Activated T-helper 1 cell treated with anti-CD3 and anti-CD28 coated beads, Interleukin-2, amount 50 U/mL, for 16 hours (primary cell): ENCODE results near the gene SRD5A2.

Experiments used
- DNase-seq, 2 donors: peaks; one replicate each; pipeline ENCODE4 v3.0.0-alpha.2; 2020; ENCODE audit warnings: low read depth in 1 of 2, low spot score in 1 of 2

The SRD5A2 gene

GRCh38 chr2:31580321-31581117 is at the start of gene SRD5A2:
SRD5A2 (minus strand) TSS chr2:31580938; CDS start chr2:31580900, 38 bp downstream.
- no peak for DNase-seq

- DNase-seq: no peak
Observed at GRCh38 chr2:31606509-31606908, 25.8 kb upstream of the SRD5A2 start.

GRCh38 chr2:31598694-31599093 is 18.0 kb upstream of the SRD5A2 start:
- no peak for DNase-seq

- DNase-seq: no peak
Observed at GRCh38 chr2:31586230-31586629, 5.5 kb upstream of the SRD5A2 start.

- DNase-seq: no peak
Observed at GRCh38 chr2:31581124-31581795, 522 bp upstream of the SRD5A2 start.

GRCh38 chr2:31579996-31580320 is 780 bp downstream of the SRD5A2 start:
- DNase-seq: no peak

- no peak for DNase-seq
Observed at GRCh38 chr2:31578316-31578715, 2.4 kb downstream of the SRD5A2 start.

- DNase-seq: no peak
Observed at GRCh38 chr2:31577143-31577542, 3.6 kb downstream of the SRD5A2 start.

- no peak for DNase-seq
Observed at GRCh38 chr2:31568585-31569201, 12.0 kb downstream of the SRD5A2 start.

GRCh38 chr2:31567679-31568078 is 13.1 kb downstream of the SRD5A2 start:
- no peak for DNase-seq

GRCh38 chr2:31563273-31563839 is 17.4 kb downstream of the SRD5A2 start:
- DNase-seq: no peak

GRCh38 chr2:31561823-31562222 is 18.9 kb downstream of the SRD5A2 start:
- no peak for DNase-seq

GRCh38 chr2:31558401-31559295 is 22.1 kb downstream of the SRD5A2 start:
- no peak for DNase-seq

- DNase-seq: no peak
Observed at GRCh38 chr2:31556940-31557339, 23.8 kb downstream of the SRD5A2 start.

- no peak for DNase-seq
Observed at GRCh38 chr2:31555967-31556706, 24.6 kb downstream of the SRD5A2 start.

- DNase-seq: no peak
Observed at GRCh38 chr2:31553362-31553761, 27.4 kb downstream of the SRD5A2 start.

- no peak for DNase-seq
Observed at GRCh38 chr2:31547485-31547884, 33.3 kb downstream of the SRD5A2 start.

- no peak for DNase-seq
Observed at GRCh38 chr2:31541853-31542252, 38.9 kb downstream of the SRD5A2 start.

GRCh38 chr2:31539505-31539904 is 41.2 kb downstream of the SRD5A2 start:
- no peak for DNase-seq

- DNase-seq: no peak
Observed at GRCh38 chr2:31535768-31536167, 45.0 kb downstream of the SRD5A2 start.
